Amygdala (tissue), 56 donors: ENCODE measurements around the gene LY9.
"Not testable (repeated sequence)": the region's sequence is repeated elsewhere in the genome, so short reads cannot be mapped to it uniquely, and the experiment has no call there.

Experiments used
- DNase-seq, 56 donors: peaks; one replicate each; lab custom pipeline; 2025; lab: John Stamatoyannopoulos, UW

Gene LY9

GRCh38 chr1:160772331-160772730 lies 23.6 kb upstream of the LY9 start:
- no peak for DNase-seq

- DNase-seq = no peak
These were observed 22.9 kb upstream of the LY9 start for GRCh38 chr1:160773093-160773492.

GRCh38 chr1:160774886-160775719 lies 20.9 kb upstream of the LY9 start:
- DNase-seq = no peak

DNA sequence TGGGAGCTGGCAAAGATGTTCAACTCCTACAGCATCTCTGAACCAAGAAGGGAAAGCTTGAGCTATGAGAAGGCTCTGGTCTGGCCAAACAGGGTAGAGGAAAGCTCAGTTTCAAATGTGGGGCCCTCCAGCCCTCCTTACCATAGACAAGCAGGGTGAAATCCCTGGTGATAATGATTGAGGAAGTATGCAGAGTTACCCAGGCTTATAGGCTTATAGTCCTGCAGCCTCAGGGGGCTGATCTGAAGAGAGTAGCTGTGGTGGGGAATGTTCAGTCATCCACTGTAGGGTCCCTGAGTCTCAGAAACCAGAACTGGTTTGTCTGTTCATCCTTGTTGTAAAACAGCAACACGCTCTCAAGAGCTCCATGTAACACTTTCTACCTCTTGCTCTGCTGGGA lies 19.8 kb upstream of the LY9 start:
- DNase-seq = no peak

DNA sequence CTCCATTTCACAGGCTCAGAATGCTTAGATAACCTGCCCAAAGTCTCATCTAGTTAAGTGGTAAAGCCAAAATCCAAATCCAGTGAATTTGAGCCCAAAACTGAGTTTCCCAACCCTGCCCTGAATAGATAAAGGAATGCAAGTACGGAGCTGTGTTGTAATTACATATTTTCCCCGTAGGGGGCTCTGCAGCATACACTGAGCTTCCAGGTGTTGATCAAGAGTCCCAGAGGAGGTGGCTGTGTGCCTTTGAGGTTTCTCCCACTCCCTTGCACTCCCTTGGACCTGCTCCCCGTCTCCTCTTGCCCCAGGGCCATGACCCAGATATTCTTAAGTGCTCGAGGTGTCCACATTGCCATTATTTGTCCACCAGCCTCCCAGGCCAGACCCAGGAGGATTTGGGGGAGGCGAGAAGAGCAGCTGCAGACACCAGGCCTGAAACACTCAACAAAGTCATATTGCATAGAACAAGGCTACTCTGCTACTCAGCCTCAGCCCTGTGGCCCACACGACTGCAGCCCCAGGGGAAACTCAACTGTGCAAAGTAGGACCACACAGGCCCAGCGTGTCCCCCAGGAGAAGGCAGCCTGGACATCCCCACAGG lies 18.4 kb upstream of the LY9 start:
- no peak for DNase-seq

GRCh38 chr1:160778976-160779375 lies 17.0 kb upstream of the LY9 start:
- no peak for DNase-seq

DNA sequence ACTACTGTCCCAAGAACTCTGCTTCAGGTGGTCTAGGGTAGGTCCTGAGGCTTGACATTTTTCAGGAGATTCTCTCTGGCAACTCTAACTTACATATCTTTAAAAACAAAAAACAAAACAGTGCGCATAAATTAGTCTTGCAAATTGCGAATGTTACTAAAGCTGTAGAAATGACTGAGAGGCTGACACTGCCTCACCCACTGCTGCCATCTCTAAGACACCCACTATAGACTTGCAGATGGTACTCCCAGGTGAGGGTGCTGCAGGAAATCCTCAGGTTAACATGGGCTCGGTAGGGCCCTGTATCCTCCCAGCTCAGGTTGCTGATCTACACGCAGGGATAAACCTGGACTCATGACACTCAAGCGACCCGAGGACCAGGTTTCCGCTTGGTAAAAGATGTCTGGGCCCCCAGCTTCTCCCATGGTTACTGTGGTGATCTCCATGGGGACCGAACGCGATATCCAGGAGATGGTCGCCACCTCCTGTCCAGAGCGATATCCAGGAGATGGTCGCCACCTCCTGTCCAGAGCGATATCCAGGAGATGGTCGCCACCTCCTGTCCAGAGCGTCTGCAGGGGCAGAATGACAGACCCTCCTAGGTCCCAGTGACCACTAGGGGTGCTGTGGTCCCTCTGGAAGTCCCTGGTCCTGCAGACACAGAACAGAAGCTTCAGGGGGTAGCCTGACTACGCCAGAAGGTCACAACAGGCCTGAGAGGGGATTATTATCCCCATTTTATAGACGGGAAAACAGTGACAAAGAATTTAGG lies 16.2 kb upstream of the LY9 start:
- DNase-seq = no peak

- no peak for DNase-seq
These were observed 15.6 kb upstream of the LY9 start for GRCh38 chr1:160780398-160780755.

GRCh38 chr1:160781186-160781766 lies 14.7 kb upstream of the LY9 start:
- no peak for DNase-seq

- DNase-seq = no peak
These were observed 13.9 kb upstream of the LY9 start for GRCh38 chr1:160781914-160782689.

DNA sequence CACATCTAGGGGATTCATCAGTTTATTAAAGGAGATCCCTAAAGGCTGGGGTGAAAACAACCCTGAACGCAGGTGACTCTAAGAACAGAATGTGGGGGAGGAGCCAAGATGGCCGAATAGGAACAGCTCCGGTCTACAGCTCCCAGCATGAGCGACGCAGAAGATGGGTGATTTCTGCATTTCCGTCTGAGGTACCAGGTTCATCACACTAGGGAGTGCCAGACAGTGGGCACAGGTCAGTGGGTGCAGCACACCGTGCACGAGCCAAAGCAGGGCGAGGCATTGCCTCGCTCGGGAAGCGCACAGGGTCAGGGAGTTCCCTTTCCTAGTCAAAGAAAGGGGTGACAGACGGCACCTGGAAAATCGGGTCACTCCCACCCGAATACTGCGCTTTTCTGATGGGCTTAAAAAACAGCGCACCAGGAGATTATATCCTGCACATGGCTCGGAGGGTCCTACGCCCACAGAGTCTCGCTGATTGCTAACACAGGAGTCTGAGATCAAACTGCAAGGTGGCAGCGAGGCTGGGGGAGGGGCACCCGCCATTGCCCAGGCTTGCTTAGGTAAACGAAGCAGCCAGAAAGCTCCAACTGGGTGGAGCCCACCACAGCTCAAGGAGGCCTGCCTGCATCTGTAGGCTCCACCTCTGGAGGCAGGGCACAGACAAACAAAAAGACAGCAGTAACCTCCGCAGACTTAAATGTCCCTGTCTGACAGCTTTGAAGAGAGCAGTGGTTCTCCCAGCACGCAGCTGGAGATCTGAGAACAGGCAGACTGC lies 12.8 kb upstream of the LY9 start:
- not testable (repeated sequence) for DNase-seq

- no peak for DNase-seq
These were observed 6.8 kb upstream of the LY9 start for GRCh38 chr1:160789051-160789701.

DNA sequence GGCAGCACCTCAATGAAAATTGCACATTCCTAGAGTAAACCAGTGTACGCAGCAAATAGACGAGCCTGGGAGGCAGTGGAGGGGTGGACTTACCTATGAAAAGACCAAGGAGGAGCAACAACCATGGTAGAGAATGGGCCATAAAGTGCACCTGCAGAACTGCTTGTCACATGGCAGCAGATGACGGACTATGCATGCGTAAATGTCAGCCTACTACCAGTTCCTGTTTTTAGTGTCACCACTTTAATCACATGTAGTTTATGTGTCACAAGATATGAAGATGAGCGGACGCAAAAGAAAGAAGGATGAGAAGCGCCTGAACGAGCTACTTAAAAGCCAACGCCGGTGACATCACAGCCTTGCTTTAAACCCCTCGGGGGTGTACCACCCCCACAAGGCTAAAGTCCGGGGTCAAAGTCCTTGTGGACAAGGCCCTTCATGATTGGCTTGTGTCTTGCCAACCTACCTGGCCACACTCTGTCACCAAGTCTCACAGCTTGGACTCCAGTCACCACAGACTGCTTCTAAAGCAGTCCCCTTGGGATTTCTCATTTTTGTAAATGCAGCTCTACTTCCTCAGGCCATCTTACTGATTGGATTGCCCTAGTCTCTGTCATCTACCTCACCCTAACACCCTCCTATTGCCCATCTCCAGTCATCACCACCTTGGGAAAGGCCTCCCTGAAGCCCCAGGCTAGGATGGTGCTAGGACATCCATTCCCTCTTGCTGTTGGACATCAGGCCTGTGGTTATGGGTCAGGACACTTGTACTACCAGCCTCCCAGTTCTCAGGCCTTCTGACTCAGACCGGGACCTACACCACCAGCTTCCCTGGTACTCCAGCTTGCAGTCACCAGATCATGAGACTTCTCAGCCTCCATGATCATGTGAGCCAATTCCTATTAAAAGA lies 6.0 kb upstream of the LY9 start:
- DNase-seq = no peak

DNA sequence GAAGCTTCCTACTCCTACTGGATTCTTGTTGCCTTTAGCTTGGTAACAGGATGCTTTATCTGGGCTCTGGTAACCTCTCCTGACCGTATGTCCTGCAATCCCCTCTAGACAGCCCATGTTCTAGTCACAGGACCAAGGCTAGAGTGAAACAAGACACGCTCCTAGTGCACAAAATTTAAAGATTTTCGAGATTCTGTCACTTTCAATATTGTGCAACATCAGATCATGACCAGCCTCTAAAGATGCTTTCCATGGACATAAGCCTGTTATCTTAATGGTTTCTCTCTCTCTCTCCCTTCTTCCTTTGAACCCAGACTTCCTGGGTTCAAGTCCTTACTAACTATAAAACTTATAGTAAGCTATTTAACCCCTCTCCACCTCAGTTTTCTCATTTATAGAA lies 1.6 kb upstream of the LY9 start:
- no peak for DNase-seq

GRCh38 chr1:160797271-160797709 lies 1.3 kb downstream of the LY9 start:
- no peak for DNase-seq

- no peak for DNase-seq
These were observed 1.9 kb downstream of the LY9 start for GRCh38 chr1:160797861-160798273.

GRCh38 chr1:160798439-160798838 lies 2.5 kb downstream of the LY9 start:
- DNase-seq = no peak

GRCh38 chr1:160799641-160800040 lies 3.7 kb downstream of the LY9 start:
- DNase-seq = no peak
